GM12878 (cell line): ENCODE data around the gene CZIB.

ENCODE experiments used
- EZH2 ChIP-seq: IDR thresholded peaks from 2 replicates; pipeline ENCODE4 v1.6.1; 2012; ENCODE audit warnings: low read depth, mild to moderate bottlenecking, control low read depth, inconsistent platforms, low read length, borderline replicate concordance; ENCODE audit not compliant: control insufficient read depth
- IKZF2 ChIP-seq, 2 experiments: fragments of 450-650 bp; IDR thresholded peaks; 2 replicates each; pipeline ENCODE4 v1.6.1; 2017; ENCODE audit warnings: mild to moderate bottlenecking in 2 of 2, moderate library complexity in 2 of 2

GRCh38 chr1:53180951-53181350 is 39.5 kb downstream of the CZIB start:
- no peak for TF ChIP-seq IKZF2 (IDR thresholded peaks at IDR 0.05)
- TF ChIP-seq EZH2, result no peak
